Renal cortical epithelial cell (primary cell): Measurements from ENCODE around the gene POLD4. TPM values are rescaled to one million over a fixed set of nuclear protein-coding genes. Genes with fewer than 3 reads are reported as not detected.
A peak's percentile ranks its signal among the peaks of the same experiment; 100 is the strongest.

Source experiments
- DNase-seq: peaks from one replicate; pipeline ENCODE4 v3.0.0-alpha.2; 2011; ENCODE audit warnings: low read depth
- total RNA-seq: library from RNA; depleted of rRNA; stranded (reverse); fragments of >200 nt; gene quantifications from 2 replicates; pipeline ENCODE4 v1.2.3, GENCODE V29; 2014

POLD4 gene
- total RNA-seq, 1 donor from 2014 or later, result 43.9 TPM

DNA sequence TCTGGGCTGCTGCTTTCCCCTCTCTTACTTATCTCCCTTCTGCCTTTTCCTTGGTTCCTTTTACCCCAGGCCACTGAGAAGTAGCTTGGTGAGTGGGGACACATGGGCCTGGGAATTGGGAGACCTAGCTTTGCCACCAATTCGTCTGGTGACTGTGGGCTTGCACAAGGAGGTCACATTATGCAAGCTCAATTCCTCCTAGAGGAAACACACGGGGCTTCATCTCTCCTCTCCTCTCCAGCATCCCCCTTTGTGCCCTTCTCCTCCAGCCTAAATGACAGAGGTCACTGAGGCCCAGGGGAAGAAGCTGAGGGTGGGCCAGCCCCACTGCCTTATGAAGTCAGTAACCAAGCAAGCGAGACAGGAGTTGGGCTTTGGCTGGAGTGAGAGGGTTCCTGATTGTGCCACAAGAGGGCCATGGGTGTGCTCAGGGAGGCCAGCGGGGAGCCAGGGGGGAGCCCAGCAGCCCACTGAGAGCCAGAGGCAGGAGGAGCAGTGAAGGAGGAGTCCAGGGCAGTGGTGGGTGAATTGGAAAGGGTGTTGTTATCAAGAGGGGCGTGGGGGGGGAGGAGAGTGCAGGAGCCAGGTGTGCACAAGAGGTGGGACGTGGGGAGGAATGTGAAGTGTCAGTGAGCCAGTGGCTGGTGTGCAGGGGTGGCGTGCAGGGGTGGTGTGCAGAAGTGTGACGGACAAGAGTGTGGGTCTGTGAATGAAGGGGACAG, 18.0 kb upstream of the POLD4 start:
- peak; percentile 63 for DNase-seq

DNA sequence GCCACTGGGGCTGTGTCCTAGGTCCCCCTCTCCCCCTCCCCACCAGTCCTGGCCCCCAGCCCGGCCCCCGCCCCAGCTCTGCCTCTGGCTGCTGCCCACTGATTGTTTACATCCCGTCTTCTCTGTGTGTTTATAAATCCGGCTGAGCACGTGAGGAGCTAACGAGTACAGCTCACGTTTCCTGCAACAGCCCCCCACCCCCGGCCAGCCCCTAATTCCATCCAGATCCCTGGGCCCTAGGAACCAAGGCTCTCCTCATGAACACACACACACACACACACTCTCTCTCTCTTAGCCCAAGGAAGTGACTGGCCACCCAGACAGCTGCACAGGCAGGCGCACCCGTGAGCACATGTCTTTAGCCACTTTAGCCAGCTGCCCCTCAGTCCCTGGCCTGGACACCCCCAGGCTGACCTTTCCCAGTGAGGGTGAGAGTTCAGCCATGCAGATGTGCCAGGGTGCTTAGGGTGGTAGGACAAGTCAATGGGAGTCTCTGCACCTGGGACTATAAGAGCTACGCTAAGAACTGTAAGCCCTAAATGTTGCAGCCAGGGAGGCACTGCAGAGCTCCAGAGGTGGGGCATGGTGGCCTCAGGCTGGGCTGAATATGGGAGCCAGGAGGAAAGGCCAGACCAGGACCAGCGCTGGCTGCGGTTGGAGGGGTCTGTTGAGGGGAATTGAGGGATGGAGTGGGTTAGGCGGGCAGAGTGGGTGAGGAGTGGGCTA, 17.2 kb upstream of the POLD4 start:
- no peak for DNase-seq

DNA sequence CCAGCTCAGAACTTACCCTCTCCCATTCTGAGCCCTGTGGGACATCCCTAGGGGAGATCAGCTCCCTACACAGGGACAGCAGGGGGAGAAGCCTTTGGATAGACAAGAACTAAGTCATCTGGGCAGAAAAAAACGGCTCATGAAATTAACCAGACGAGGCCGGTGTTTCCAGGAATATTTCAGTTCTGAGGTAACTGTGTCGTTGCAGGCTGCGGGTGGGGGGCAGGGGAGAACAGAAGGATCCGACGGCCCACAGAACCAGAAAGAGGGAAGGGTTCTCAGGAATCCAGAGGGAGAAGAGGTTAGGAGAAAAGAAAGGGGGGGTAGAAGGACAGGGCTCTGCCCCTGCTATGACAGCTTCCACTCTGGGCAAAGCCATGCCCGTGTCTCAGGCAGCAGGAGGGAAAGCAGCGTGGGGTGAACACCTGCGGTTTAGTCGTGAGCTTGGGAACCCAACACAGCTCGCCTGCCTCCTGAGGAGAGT, 16.5 kb upstream of the POLD4 start:
- no peak for DNase-seq

DNA sequence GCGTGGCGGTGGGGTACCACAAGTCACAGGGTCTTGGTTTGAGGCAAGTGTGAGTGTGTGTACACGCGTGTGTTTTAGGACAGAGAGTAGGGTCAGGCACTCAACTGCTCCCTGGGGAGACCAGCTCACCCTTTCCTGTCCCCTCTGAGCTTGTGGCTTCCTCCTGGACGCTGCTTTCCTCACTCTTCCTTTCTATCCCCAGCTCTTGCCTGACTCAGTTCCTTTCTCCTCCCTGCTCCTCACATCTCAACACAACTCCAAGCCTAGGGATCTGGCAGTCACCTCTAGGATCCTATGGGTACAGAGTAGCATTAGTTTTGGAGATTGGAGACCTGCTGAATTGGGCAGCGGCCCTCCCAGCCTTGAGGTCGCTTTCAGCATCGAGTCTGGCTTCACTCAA, 15.9 kb upstream of the POLD4 start:
- DNase-seq, result no peak

DNA sequence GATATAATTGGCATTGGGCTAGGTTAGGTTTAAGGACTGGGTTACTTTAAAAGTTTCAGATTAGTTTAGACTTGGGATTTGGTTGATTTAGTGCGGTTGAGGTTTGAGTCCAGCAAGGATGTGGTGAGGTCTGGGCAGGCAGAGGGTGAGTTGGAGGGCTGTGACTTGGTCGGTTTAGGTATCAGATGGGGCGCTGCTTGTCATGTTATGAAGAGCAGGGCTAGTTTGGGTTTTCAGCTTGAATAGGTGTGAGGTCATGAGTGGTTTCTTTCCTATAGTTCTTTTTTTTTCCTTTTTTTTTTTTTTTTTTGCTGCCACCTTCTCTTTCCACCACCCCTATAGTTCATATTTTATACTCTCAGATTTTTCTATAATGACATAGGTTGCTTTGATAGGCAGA, 15.3 kb upstream of the POLD4 start:
- no peak for DNase-seq

DNA sequence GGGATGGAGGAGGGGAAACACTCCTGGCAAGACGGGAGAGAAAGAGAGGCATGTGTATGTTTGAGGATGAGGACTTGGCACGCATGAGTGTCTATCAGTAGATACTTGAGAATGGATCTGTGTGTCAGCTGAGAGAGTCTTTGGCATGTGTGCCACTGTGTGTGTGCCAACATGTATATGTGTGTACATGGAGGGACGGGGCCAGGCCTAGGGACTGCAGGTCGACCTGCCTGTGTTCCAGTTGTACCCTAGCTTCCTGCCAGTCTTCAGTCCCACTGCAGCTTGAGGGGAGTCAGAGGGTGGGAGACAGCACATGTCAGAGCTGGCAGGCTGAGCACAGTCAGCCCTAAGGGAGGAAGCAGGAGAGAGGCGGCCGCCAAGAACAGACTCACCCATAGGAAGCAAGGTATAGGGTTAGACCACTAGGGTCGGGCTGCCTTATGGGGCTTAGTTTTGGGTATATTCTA, 14.4 kb upstream of the POLD4 start:
- no peak for DNase-seq

DNA sequence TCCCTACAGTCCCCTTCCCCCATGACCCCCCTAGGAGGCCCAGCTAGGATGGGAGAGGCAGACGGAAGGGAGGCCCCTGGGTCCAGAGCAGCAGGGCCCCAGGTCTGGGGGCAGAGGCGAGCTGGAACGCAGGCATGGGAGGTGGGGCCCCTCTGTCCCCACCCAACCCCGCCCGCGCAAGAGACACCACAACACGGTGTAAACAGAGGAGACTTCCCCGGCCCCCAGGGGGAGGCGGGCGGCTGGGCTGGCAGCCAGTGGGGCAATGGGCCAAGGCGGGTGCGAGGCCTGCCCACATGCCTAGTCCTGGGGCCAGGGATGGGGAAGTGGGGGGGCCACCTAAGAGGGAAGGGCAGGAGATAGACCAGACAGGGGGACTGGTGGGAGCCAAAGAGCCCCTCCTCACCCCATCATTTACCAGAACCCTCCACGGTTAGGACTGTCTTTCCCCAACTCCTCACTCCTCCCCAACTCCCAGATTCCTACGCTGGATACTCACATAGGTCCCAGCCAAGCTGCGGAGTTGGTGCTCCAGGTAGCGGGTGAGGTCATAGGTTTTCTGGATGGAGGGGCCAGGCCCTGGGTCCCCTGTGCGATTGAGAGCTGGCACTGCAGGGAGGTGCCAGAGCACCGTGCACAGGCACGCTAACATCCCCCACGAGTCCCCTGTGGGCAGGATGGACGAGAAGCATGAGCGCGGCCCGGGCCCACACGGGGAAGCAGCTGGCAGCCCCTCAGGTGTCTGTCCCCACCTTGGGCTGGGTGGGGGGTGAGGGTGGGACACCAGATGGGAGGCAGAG, 13.8 kb upstream of the POLD4 start:
- no peak for DNase-seq

DNA sequence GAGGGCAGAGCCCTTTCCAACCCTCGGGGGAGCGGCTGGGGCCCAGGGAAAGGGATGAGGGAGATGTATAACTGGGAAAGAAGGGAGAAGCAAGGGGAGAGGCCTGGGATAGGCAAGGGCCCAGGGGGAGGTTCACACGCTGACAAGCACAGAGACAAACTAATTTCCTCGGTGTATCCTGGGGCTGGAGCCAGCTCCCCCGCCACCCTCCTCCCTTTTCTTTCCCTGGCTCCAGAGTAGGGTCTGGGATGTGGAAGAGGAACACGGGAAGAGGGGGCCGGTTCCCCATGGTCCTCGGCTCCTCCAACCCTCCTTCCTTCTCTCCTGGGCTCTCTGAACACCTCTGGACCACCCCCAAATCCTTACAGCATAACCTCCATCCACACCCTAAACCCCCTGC, 13.2 kb upstream of the POLD4 start:
- DNase-seq, result no peak

DNA sequence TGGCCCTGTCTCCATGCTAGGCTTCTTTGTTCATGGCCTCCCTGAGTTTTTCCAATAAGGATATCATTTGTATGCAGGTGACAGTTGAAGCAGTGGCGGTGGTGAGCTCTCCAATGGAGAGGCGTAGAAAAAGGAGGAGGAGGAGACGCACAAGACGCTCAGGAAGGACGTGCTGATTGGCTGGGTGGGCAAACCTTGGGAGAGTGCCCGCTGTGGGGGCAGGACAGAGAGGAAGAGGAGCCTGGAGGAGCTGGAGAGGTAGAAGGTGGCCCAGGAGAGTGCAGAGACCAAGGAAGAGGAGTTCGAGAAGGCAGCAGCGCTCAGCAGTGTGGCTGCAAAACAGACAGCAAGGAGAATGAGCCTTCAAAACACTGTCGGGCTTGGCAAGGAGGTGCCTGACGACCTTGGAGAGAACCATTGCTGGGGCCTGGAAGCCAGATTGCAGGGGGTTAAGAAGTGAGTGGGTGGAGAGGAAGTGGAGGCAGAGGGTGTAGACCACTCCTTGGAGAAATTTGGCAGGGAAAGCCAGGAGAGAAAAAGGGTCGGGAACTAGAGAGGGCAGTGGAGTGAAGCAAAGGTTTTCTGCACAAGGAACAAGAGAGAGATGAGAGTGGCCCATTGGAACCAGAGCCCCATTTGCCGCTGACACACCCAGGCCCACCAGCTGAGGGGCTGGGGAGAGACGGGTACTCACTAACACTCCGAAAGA, 12.5 kb upstream of the POLD4 start:
- DNase-seq, result no peak

DNA sequence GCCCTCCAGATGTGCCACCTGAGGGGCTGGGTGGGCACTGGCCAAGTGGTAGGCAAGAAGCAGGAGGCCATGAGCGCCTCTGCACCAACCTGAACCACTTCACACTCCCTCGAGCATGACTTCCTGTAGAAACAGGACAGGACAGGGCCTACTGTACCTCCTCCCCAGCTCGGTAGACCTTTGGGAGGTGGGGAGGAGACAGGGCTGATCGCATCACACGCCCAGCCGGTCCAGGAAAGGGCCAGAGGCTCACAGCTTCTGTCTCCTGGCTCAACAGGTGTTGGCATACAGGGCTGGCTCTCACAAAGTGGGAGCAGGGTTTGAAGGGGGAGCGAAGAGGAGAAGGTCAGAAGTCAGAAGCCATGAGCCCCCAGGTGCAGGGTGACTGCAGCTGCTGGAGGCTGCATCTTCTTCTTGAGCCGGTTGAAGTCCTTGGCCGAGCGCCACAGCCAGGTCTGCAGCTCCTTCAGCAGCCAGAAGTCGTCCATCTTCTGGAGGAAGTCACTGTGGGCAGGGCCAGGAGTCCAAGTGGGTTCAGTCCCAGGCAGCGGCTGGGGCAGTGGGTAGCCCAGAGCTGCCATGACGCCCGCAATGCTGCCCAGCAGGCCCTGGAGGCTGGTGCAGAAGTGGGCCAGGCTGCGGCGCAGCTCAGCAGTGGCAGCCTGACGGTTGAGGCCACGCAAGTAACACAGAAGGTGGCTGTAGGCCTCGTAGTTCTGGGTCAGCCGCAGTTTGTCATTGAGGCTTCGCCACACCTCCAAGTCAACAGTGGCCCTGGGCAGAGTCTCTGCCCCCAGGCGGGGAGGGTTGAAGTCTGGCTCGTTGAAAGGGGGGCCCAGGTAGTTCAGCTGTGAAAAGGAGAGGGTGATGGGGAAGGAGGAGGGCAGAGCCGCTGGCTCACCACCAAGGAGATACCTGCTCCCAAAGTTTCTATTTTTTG, 11.7 kb upstream of the POLD4 start:
- DNase-seq, result no peak

DNA sequence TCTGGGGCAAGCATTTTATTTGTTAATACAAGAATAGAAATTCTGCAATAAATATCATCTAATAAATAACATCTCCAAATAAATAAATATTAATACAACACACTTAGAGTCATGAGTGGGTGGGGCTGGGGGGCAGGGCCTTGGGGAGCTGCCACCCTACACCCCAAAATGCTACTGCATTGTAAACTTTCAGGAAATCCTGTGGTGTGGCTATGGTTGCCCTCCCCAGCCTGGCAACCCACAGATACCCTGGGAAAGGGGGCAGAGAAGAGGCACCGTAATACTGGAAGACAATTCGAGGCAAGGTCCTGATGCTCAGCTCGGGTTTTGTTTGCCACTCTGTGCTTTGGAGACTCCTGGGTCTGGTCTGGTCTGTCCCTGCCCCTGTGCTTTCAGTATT, 10.8 kb upstream of the POLD4 start:
- DNase-seq, result no peak

DNA sequence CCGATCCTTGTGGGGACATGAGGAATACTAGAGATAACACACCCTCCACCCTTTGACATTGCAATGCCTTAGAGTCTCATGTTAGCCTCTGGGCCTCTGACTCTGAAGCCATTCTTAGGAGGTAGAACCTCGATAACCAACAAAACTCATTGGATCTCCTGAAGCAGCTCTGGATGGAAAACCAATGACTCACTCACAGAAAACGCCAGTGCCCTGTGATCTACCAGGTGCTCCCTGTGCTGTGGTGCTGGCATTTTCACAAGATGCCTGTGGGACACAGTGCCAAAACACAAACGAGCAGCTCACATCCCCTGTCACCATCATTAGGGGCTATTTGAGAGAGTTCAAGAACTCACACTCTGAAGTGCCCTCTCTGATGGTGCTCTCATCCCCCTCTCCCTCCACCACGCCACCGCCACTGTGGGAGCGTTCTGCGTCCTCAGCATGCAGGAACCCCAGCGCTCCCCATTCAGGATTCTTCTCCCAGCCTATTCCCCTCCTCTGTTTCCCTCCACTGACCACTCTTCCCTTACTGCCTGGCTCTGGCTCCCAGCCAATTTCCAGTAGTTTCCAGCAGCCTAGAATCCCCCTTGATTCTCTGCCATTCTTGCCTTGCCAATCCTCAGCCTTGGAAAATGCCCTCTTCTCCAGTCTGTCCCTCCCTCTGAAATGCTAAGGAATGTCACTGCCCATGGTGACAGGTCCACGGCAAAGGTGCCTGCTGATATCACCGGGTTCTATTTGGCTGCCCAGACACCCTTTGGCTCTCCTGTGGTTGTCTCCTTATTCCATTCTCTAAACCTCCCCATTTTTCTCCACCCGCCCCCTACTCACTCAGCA, 4.7 kb upstream of the POLD4 start:
- peak; percentile 86 for DNase-seq

DNA sequence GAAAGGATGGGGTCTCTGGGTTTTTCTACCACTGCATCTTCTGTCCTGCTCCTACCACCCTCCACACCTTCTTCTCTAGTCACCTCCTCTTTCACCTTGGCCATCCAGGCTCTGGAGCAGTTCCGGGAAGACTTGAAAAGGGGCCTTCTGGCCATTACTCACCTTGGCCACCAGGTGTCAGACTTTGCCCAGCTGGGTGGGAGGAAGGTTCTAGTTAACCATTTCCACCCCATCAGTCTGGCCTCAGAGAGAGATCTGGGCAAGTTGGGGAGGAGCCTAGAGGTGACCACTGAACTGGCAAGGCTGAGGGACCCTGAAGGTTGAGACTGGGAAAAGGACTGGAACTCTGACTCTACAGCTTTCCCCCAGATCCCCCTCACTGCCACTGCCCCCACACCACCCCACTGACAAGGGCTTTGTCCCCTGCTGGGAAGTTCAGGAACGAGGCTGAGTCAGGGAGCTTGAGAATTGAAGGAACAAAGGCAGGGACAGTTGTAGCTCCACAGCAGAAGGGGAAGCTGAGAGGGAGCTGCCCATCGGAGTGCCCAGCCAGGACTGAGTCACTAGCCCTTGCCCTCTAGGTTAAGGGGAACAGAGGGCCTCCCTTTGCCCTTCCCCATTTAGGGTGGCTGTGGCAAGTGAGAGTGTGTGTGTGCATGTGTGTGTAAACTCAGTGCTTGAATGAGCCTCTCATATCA, 3.7 kb upstream of the POLD4 start:
- peak; percentile 82 for DNase-seq

DNA sequence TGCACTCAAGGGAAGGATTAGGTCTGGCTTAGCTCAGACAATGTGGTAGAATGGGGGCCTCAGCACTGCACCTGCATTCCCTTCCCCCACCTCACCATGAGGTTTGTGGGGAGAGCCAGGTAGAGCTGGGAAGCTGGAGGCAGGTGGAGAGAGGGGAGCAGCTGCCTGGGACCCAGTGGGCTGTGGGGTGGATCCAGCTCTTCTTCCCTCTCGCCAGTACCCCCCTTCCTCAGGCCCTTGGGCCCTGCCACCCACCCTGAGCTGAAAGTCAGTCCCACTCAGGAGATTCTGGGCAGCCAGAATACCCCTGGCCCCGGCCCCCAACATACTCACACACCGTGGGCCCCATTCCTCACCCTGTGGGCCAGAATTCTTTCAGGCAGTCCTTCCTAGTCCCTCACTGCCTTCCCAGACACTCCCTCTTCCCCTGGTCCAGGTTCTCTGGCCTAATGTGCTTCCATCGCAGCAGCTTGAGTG, 3.1 kb upstream of the POLD4 start:
- no peak for DNase-seq

DNA sequence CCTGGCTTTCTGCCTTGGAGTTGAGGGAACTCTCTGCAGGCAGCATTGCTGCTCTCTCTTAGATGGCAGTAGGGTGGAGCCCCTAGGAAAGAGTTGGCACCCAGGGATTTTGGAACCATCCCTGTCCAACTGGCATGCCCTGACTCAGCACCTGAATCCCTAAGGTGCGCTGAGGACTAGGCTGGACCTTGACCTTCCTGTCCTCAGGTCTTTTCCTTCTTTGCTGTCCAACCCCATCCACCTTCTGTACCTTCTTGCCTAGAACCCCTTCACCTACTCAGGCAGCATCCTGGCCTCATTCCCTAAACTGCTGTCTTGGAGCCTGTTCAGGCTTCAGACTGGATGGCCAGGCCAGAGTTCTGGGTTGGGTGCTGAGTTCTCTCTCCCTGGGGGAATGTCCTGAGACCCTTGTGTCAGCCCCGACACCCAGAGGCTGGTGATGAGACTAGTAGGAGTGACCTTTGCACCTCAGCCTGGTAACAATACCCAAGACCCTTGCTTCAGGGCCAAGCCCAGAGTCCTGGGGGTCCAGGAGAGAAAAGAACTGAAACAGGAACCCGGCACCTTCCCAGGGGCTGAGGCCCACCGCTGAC, 2.5 kb upstream of the POLD4 start:
- no peak for DNase-seq

DNA sequence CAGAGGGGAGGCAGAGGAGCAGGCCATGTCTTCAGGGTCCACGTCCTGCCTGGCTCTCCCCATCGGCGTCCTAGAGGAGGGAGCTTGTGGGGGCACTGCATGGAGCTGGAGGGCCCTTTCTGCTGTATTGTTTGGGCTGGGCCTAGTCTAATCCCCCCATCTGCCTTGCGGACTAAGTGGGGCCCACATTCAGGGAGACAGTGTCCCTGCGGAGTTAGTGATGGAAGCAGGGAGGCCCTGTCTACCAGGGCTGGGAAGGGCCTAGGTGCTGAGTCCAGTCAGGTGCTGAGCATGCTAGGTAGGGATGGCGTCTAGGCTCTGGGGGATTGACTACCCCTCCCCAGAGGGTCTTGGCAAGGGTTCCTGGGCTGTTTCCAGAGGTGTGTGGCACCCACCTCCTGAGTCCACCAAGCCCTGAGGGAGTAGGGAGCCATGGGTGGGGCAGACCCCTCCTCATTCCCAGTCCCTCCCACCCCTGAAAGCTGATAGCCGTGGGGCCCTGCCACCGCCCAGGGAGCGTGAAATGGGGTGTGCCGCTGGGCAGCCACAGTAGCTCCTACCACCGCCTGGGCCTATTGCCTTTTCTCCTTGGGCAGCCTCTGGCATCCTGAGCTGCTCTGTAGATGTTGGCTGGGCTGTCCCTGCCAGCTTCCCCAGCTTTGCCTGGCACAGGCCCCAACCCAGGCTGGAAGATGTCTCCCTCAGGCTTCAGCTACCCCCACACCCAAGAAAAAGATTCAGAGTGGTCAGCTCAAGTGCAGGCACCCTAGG, 1.9 kb upstream of the POLD4 start:
- no peak for DNase-seq

DNA sequence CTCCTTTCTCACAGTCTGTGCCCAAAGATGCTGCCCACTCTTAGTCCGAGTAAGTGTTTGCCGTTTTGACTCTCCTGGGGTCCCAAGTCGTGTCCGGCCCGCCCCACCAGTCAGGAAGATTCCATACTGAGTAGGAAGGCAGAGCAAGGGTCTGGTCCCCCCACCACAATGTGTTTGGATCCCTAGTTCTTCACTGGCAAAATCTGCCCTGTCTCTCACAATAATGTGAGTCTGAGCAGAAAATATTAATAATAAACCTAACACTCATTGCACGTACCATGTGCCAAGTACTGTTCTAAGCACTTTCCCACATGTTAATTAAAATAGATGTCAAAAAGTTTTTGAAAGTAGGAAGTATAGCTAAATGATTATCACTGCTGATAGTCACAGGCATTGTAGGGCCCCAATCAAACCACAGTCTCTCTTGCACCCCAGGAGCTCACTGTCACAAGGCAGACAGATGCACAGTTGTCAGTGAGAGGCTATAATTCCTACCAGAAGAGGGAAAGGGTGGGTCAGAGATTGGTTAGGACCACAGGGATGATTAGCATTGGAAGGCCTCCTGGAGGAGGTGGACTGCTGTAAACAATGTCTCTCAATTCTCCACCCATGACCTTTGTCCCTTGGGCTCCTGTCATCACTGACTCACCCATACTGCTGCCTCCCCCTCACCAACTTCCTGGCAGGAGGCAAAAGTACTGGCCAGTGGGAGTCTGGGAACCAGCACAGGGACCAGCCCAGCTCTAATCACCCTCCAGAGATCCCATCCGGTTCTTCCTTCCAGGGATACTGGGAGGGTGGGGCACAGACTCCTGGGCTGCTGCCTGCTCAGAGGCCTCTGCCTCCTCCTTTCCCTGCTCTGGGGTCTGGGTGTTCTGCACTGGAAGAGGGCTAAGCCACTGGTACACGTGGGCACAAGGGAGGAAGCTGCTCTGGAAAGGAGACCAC, 1.0 kb upstream of the POLD4 start:
- DNase-seq, result peak; percentile 99
